CD4-positive, alpha-beta T cell treated with Interleukin-2 at 100 ng/mL for 4 hours (primary cell): ENCODE data around the gene OR8I2.
"Not testable (repeated sequence)": the region's sequence is repeated elsewhere in the genome, so short reads cannot be mapped to it uniquely, and the experiment has no call there.

Experiments used
- DNase-seq: peaks from one replicate; pipeline ENCODE4 v3.0.0-alpha.2; 2020; ENCODE audit warnings: low spot score

Gene OR8I2

DNA sequence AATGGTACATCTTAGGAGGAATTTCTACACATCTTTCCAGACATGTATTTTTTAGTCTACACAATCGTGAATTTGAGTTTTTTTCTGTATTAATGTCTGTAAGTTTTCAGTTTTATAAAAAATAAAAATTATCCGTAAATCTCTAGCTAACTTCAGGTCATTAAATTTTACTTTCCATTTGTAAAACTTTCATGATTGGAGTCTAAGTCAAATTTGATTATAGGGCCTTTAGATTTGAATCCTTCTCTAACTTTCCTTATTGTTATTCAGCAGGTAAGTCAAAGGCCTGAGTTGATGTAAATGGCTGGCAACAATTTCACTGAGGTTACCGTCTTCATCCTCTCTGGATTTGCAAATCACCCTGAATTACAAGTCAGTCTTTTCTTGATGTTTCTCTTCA is at the start of gene OR8I2:
Gene OR8I2, plus strand, starts transcription at position 301 of the 400 bp plus-strand sequence. Its CDS starts 0 bp downstream, at position 301.
- DNase-seq: no peak

DNA sequence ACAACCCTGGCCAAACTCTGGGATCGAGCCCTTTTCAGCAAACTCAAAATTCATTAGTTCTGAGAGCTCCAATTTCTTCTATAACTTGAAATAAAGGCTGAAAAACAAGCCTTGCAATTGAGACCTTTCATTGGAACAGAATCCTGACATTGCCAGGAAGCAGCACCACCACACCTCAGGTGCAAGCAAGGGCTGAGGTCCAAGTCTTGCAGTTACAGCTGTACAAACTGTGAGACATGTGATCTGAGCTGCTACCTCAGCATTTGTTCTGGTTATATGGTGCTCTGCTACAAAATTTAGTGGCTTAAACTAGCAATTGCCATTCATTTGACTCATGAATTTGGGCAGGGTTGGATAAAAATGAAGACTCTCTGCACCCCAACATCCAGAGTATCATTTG is 47.6 kb upstream of the OR8I2 start:
- no peak for DNase-seq

DNA sequence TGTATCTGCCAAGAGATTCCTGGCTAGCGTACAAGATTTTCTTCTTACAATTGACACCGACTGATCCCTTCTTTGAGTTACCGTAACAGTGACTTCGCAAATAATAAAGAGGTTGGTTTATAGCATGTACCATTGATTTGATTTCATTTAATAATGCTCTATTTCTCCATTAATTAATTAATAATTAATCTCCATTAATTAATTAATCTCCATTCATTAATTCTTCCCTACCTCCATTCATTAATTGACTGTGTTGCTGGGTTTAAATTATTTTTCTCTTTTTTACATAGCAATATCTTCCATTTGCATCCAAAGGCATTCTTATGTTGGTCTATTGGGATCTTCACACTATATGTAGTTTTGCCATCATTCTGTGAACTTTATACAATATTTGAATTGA is 44.6 kb upstream of the OR8I2 start:
- DNase-seq: no peak

DNA sequence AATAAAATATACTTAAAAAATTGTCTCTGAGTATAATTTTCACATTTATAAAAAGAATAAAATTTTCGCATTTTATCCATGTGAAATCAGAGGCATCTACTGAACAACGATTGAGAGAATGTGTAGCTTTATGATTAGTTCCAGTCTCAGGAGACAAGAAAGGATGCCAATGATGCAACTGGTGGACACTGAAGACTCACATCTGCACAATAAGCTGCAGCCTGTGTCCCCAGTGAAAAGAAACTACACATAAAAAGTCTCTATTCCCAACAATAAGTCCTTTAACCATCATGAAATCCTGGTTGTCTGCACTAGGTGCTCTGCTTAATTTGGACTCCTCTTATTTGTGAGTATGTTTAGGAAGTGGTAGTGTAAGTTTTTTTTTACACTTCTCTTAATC is 43.6 kb upstream of the OR8I2 start:
- no peak for DNase-seq

DNA sequence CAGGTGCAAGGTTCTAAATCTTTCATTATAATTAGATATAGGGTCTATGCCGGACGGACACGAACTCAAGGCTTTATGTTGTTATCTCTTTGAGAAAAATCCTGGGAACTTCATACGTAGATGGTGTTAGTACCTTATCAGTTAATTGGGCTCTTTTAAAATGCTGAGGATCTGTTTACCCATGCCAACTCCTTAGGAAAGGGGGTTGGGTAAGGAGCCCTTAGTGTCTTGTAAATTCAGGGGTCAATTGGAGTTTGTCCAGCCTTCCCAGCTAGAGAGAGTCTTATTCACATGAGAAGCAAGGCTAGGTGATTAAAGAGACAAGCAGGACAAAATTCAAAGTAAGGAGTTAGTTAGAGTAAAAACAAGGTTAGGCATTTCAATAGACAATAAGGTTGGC is 36.7 kb upstream of the OR8I2 start:
- DNase-seq: not testable (repeated sequence)

DNA sequence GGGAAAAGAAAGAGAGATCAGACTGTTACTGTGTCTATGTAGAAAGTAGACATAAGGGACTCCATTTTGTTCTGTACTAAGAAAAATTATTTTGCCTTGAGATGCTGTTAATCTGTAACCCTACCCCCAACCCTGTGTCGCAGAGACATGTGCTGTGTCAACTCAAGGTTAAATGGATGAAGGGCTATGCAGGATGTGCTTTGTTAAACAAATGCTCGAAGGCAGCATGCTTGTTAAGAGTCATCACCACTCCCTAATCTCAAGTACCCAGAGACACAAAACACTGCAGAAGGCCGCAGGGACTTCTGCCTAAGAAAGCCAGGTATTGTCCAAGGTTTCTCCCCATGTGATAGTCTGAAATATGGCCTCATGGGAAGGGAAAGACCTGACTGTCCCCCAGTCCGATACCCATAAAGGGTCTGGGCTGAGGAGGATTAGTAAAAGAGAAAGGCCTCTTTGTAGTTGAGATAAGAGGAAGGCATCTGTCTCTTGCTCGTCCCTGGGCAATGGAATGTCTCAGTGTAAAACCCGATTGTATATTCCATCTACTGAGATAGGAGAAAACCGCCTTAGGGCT is 35.4 kb upstream of the OR8I2 start:
- not testable (repeated sequence) for DNase-seq

DNA sequence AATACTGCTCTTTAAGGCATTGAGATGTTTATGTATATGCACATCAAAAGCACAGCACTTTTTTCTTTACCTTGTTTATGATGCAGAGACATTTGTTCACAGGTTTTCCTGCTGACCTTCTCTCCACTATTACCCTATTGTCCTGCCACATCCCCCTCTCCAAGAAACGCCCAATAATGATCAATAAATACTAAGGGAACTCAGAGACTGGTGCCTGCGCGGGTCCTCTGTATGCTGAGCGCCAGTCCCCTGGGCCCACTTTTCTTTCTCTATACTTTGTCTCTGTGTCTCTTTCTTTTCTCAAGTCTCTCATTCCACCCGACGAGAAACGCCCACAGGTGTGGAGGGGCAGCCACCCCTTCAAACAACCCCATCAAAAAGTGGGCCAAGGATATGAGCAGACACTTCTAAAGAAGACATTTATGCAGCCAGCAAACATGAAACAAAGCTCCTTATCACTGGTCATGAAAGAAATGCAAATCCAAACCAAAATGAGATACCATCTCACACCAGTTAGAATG is 34.8 kb upstream of the OR8I2 start:
- not testable (repeated sequence) for DNase-seq

DNA sequence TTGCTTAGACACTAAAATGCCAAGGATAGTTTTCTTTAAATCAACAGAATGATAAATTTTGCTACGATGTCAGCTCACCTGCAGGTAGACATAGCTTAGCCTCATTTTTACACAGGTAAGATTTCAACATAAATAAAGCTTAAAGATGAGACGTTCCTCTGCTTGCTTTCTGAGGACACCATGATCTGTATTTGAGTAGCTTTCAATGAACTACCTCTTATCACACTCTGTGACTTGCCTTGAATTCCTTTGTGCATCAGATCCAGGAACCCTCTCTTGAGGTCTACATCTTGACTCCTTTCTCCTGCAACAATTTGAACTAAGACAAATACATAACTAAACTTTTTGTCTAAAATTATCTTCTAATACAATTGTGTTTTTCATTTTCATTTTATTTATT is 26.1 kb upstream of the OR8I2 start:
- no peak for DNase-seq

DNA sequence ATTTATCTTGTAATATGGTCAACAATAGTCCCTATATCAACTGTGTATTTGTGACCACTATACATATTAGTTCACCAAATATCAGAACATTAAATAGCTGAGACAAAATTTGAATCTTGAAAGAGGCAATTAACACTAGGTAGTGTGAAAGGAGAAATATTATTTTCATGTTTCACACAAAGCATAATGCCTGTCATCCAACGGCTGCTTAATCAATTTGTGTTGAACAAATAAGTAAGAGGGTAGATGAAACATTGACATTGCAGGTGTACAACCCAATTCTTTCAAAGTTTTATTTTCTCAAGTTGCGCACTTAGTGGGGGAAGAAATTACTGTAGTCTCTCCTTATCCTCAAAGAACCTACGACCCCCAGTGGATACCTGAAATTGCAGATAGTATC is 3.4 kb upstream of the OR8I2 start:
- DNase-seq: no peak

DNA sequence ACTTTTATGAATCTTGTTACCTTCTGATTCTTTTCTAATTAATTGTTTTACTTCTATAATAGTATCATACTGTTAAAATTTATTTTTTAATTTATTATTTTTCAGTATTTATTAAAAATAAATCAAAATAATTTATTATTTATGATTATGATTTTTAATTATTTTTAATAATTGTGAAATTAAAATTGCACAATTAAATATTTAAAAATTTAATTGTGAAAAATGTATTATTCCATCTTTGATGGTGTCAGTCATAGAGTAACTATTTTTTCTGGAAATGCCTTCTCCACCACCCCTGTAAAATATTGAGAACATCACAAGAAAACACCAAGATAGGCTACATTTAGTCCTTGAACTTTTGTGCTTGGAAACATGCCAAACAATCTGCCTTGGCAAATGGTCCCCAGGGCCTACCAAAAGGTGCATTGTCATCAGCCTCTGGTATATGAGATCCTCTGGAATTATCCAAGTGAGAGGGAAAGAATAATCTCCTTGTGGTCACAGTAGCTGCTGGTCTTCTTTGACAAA is 10.2 kb downstream of the OR8I2 start, which contains the start of gene OR8H2:
Gene OR8H2, plus strand, starts transcription at position 478 of the 528 bp plus-strand sequence. CDS start 1,356 bp downstream, outside the sequence.
- DNase-seq: no peak

DNA sequence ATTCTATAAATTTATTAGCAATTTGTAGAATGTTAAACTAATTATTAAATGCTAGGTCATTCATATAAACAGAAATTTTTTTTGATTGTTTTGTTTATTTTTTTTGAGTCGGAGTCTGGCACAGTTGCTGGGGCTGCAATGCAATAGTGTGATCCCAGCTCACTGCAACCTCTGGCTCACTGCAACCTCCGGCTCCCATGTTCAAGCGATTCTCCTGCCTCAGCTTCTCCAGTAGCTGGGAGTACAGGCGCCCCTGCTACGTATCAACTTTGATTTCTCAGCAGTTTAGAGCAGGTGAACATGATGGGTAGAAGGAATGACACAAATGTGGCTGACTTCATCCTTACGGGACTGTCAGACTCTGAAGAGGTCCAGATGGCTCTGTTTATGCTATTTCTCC is 29.0 kb downstream of the OR8I2 start, which contains the start of gene OR8H3:
Gene OR8H3, plus strand, starts transcription at position 301 of the 400 bp plus-strand sequence. Its CDS starts 0 bp downstream, at position 301.
- no peak for DNase-seq

DNA sequence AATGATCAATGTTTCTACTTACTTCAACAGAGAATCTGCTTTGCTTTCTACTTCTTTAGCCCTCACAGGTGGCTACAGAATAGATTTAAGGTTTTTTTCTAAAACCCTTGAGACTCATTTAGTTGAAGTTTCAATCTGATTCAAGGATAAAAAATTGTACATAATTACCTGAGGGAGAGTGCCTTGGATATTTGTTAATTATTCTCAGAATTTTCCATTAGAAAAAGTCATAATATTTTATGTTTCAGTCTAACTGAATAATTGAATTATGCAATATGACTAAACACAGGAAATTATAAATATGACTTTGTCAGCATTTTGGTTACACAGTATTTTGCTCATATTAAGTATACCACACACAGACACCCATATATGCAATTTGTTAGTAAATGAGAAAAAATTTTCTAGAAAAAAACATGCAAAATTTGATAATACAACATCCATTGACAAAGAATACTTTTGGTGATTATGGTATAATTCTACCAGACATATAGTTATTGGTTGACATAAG is 47.1 kb downstream of the OR8I2 start, which contains the start of gene OR8J3:
Gene OR8J3, minus strand, starts transcription at position 51 of the 511 bp plus-strand sequence. CDS start 2,483 bp downstream, outside the sequence.
- no peak for DNase-seq

DNA sequence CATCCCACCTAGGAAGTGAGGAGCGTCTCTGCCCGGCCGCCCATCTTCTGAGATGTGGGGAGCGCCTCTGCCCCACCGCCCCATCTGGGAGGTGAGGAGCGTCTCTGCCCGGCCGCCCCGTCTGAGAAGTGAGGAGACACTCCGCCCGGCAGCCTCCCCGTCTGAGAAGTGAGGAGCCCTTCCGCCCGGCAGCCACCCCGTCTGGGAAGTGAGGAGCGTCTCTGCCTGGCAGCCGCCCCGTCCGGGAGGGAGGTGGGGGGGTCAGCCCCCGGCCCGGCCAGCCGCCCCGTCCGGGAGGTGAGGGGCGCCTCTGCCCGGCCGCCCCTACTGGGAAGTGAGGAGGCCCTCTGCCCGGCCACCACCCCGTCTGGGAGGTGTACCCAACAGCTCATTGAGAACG is 50.6 kb downstream of the OR8I2 start:
- DNase-seq: not testable (repeated sequence)
